Posterior vena cava (tissue), 2 donors: ENCODE data around the gene ETV7. TPM values are rescaled to one million over a fixed set of nuclear protein-coding genes. Genes with fewer than 3 reads are reported as not detected.

Experiments used
- DNase-seq: peaks from one replicate; pipeline ENCODE4 v3.0.0-alpha.2; 2020; ENCODE audit warnings: low spot score
- intact Hi-C, 2 donors: fragments of 100-400 bp; cut with DNase I; formaldehyde crosslinking; loops; one replicate each; pipeline versions ENCODE4 v1.14.1 to v1.14.2; 2022 to 2023
- total RNA-seq, 2 donors: library from RNA; stranded (reverse); fragmentation: NEBNext Ultra II Directional; extraction: Animal tissue kit (Norgen Biotek cat#: 25700); gene quantifications; one replicate each; pipeline ENCODE4 v1.2.1, GENCODE V29; 2021
- donor health status: DM: yes; HTN: yes; CAD: no.
- donor health status: DM: yes; HTN: yes; CAD: no.

Gene ETV7
- total RNA-seq, 2 donors from 2014 or later = 0.57 TPM; not detected in 1

GRCh38 chr6:36333931-36334725, 53.3 kb downstream of the ETV7 start:
- no peak for DNase-seq
- intact Hi-C loops = no loop called here

- intact Hi-C loops = no loop called here
- no peak for DNase-seq
Measured at GRCh38 chr6:36333171-36333895, 54.1 kb downstream of the ETV7 start.

GRCh38 chr6:36331381-36331780, 56.1 kb downstream of the ETV7 start:
- intact Hi-C loops = no loop called here
- DNase-seq = no peak

- no peak for DNase-seq
- intact Hi-C loops = no loop called here
Measured at GRCh38 chr6:36330366-36330765, 57.1 kb downstream of the ETV7 start.

- no peak for DNase-seq
- intact Hi-C loops = no loop called here
Measured at GRCh38 chr6:36329798-36330291, 57.6 kb downstream of the ETV7 start.

GRCh38 chr6:36328600-36328999, 58.9 kb downstream of the ETV7 start:
- DNase-seq = no peak
- intact Hi-C loops = no loop called here

- intact Hi-C loops = no loop called here
- no peak for DNase-seq
Measured at GRCh38 chr6:36327919-36328236, 59.6 kb downstream of the ETV7 start.

GRCh38 chr6:36327226-36327918, 60.1 kb downstream of the ETV7 start:
- intact Hi-C loops = no loop called here

GRCh38 chr6:36326356-36326995, 61.0 kb downstream of the ETV7 start:
- intact Hi-C loops = no loop called here
- DNase-seq = peak; percentile 73

More at GRCh38 chr6:36327226-36327918, 60.1 kb downstream of the ETV7 start:
- DNase-seq = peak; percentile 44

GRCh38 chr6:36324715-36325114, 62.8 kb downstream of the ETV7 start:
- intact Hi-C loops = no loop called here
- no peak for DNase-seq

GRCh38 chr6:36324191-36324590, 63.3 kb downstream of the ETV7 start:
- peak; percentile 18 for DNase-seq
- intact Hi-C loops = no loop called here

GRCh38 chr6:36323062-36323461, 64.4 kb downstream of the ETV7 start:
- intact Hi-C loops = no loop called here
- no peak for DNase-seq

- intact Hi-C loops = no loop called here
- DNase-seq = no peak
Measured at GRCh38 chr6:36322591-36322990, 64.9 kb downstream of the ETV7 start.

GRCh38 chr6:36320475-36320874, 67.0 kb downstream of the ETV7 start:
- DNase-seq = no peak
- intact Hi-C loops = no loop called here

GRCh38 chr6:36319821-36320220, 67.6 kb downstream of the ETV7 start:
- intact Hi-C loops = no loop called here
- DNase-seq = no peak

GRCh38 chr6:36319436-36319762, 68.1 kb downstream of the ETV7 start:
- intact Hi-C loops = no loop called here
- DNase-seq = peak; percentile 53

GRCh38 chr6:36318690-36319435, 68.6 kb downstream of the ETV7 start:
- DNase-seq = no peak

GRCh38 chr6:36317623-36318022, 69.8 kb downstream of the ETV7 start:
- no peak for DNase-seq
- intact Hi-C loops = no loop called here

More at GRCh38 chr6:36318690-36319435, 68.6 kb downstream of the ETV7 start:
- intact Hi-C loops = no loop called here
